SW480 (cell line): ENCODE data around the gene SLC1A1.

ENCODE experiments used
- DNase-seq: peaks from one replicate; pipeline ENCODE4 v3.0.0-alpha.2; 2016; ENCODE audit warnings: low spot score

SLC1A1 gene

GRCh38 chr9:4489919-4490704 is at the start of gene SLC1A1:
Gene SLC1A1 (plus strand): TSS chr9:4490468. CDS start chr9:4490680, 212 bp downstream.
- DNase-seq: peak; percentile 69

DNA sequence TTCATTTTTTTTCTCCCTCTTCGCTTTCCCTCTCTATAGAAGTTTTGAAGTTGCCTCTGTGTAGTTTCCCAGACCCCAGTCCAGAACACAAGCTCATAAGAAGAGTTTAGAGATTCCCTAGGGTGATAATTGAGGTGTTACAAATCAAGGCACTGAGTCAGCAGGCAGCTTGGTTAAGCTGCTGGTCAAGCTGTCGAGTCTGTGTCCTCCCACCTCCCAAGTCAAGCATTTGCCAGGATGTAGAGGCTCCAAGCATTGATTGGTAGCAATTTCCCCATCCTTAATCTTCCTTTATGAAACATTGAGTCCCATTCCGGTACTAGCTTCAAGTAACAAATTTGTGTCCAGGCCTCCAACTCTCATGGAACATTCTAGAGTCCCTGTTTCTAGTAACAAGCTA is 47.5 kb upstream of the SLC1A1 start:
- no peak for DNase-seq

DNA sequence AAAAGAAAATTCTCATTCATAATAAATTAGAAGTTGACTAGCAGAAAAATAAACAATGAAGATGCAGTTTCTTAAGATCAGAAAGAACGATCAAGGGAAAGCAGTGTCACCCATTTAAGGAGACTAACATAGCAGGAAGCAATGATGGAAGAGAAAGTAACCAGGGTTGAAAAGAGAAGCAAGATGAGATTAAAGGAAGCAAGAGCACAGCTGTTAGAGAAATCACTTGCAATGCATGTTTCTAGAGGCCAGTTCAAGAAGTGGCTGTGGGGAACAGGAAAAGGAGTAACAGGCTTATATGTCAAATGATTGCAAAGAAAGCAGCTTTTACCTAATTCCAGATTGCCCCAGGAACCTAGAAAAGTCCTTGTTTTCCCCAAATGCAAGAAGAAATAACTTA is 46.8 kb upstream of the SLC1A1 start:
- DNase-seq: no peak

GRCh38 chr9:4461437-4461836 is 28.8 kb upstream of the SLC1A1 start:
- no peak for DNase-seq

GRCh38 chr9:4463824-4464223 is 26.4 kb upstream of the SLC1A1 start:
- no peak for DNase-seq

GRCh38 chr9:4464911-4465513 is 25.3 kb upstream of the SLC1A1 start:
- DNase-seq: no peak

DNA sequence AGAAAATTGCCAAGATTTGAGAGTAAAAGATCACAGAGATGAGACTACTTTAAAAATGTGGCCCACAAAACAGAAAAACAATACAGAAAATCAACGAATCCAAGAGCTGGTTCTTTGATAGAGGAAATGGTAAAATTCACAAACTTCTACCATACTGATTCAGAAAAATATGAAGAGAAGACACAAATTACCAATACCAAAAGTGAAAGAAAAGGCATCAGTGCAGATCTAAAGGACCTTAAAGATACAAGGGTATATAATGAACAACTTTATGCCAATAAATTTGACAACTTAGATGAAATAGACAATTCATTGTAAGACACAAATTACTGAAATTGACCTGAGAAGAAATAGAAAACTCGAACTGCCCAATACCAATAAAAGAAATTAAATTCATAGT is 24.4 kb upstream of the SLC1A1 start:
- no peak for DNase-seq

DNA sequence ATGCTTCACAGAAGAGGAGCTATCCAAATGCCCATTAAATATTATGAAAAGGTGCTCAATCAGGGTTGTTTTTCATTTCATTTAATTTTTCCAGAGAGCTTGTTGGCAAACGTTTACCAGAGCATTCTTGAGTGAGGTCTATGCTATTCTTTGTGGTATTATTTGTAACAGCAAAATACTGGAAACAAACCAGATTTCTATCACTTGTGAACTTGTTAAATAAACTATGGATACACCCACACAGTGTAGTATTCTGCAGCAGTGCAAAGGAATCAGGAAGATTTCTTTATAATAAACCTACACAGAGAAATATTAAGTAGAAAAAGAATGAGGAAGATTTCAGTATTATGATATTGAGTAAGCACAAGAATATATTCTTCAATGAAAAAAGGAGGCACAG is 15.0 kb upstream of the SLC1A1 start:
- no peak for DNase-seq

DNA sequence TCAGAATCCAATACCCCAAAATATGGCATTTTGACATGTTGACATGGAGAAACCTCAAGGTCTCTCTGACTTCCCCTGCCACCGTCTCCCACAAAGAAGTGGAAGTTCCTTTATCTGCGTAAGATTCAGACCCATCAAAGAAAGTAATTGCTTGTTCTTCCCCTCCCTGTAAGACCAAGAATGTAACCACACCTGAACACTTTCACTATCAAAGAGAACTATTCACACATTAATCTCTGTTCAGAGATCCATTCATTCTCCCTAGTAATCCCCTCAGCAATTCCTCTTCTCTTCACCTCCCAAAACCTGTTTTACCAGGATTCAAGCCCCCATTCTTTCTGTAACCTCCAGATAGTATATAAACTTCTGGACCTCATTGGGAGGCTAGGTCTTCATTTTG is 4.1 kb upstream of the SLC1A1 start:
- peak; percentile 15 for DNase-seq

- DNase-seq: no peak
Measured at GRCh38 chr9:4489562-4489918, 728 bp upstream of the SLC1A1 start.

- DNase-seq: no peak
Measured at GRCh38 chr9:4490705-4491625, 697 bp downstream of the SLC1A1 start.

- no peak for DNase-seq
Measured at GRCh38 chr9:4491626-4491975, 1.3 kb downstream of the SLC1A1 start.

- DNase-seq: no peak
Measured at GRCh38 chr9:4494332-4494731, 4.1 kb downstream of the SLC1A1 start.

DNA sequence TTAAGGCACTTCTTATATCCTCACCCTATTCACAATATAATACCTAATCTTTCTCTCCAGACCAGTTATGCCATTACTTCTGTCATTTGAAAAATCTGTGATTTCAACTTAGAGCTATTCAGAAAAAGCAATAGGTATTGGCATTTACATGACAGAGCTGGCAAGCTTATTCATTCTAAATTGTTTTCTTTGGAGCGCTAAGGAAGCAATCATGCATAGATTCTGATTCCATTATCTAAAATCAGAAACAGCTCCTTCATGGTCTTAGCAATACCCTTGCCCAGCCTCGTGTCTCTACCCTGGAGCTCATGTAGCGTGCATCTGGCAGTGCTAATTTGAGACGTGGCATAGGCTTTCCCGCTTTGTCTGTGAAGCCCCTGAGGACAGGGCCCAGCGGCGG is 4.5 kb downstream of the SLC1A1 start:
- DNase-seq: no peak

- DNase-seq: no peak
Measured at GRCh38 chr9:4495537-4495936, 5.3 kb downstream of the SLC1A1 start.

- DNase-seq: no peak
Measured at GRCh38 chr9:4496497-4496896, 6.2 kb downstream of the SLC1A1 start.

DNA sequence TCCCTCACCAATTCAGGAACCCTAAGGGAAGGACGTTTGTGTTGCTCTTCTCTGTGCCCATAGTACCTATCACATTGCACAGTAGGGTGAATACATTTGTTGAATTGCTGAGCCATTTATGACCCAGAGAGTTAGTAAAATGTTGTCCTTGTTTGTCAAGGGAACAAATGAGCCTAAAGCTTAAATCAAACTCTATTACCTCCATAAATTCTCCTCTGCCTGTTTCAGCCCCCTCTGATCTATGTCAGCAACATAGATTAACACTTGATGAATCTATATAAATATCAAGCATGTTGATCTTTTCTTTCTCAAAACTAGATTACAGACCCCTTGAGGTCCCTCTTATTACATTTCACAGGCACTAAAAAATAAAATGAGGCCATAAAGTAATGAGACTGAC is 7.1 kb downstream of the SLC1A1 start:
- no peak for DNase-seq

DNA sequence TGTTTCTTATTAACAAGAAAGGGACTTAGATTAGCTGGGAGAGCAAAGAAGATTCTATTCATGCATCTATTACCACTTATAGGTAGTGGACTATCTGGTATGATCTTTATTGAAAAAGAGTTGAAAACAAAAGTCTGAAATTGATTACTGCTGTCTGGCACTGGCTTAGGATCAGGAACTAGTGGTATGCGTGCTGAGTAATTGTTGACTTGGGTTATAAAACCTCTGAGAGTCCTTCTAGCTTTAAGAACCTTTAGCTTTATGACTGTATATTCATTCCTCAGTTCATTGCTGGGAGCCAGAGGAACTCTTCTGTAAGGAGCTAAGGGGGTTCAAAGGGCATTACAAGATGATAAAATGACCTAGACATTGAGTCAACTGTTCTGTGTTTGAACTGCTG is 7.6 kb downstream of the SLC1A1 start:
- no peak for DNase-seq

- no peak for DNase-seq
Measured at GRCh38 chr9:4499917-4500316, 9.6 kb downstream of the SLC1A1 start.

DNA sequence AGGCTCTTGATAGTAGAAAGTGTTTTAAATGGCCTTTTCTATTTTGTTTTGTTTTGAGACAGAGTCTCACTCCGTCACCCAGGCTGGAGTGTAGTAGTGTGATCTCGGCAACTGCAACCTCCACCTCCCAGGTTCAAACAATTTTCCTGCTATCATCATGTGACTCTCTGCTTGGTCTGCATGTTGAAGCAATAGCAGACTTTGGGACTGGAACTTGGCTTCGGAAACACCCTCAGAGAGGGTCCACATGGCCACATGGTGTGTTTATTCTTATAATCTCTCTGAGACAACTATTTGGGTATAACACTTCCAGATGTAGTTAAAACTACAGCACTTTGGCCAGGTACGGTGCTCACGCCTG is 10.9 kb downstream of the SLC1A1 start:
- no peak for DNase-seq

DNA sequence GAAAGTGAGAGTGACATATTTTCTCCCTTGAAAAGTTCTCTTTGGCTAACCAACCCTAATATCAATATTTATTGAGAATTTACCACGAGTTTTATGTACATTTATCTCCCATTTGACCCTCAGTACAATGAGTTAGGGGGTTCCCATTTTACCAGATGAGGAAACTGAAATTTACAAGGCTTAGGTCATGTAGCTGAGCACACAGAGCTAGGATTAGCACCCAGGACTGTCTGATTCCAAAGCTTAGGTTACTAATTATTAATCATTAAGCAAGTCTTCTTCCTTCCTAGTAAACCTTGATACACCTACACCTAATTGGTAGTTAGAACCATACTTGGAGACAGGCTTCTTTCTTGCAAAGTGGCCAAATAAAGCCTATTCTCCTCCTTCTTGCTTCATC is 12.2 kb downstream of the SLC1A1 start:
- DNase-seq: no peak

GRCh38 chr9:4503103-4503502 is 12.8 kb downstream of the SLC1A1 start:
- DNase-seq: no peak

- DNase-seq: no peak
Measured at GRCh38 chr9:4504250-4504649, 14.0 kb downstream of the SLC1A1 start.
